Measurements from ENCODE around the gene OR2T3.
A peak's percentile ranks its signal among the peaks of the same experiment; 100 is the strongest.
"Not testable (repeated sequence)": the region's sequence is repeated elsewhere in the genome, so short reads cannot be mapped to it uniquely, and the experiment has no call there.

Gene OR2T3

GRCh38 chr1:248473051-248473450 lies at the start of gene OR2T3:
Gene OR2T3, plus strand, starts transcription at chr1:248473351. Its CDS starts 0 bp downstream, at chr1:248473351.
- not testable (repeated sequence) for DNase-seq (ENCODE audit: low read depth); H3K4me3 ChIP-seq (ENCODE audit: low read depth, low read length)

- not testable (repeated sequence) for DNase-seq (ENCODE audit: low read depth); H3K4me3 ChIP-seq (ENCODE audit: low read depth, low read length)
Measured at GRCh38 chr1:248427526-248428191, 45.5 kb upstream of the OR2T3 start.

GRCh38 chr1:248428192-248428533 lies 45.0 kb upstream of the OR2T3 start:
- H3K4me3 ChIP-seq (ENCODE audit: low read depth, low read length); DNase-seq (ENCODE audit: low read depth): not testable (repeated sequence)

- H3K4me3 ChIP-seq (ENCODE audit: low read depth, low read length); DNase-seq (ENCODE audit: low read depth): not testable (repeated sequence)
Measured at GRCh38 chr1:248431683-248432082, 41.5 kb upstream of the OR2T3 start.

GRCh38 chr1:248432201-248432600 lies 41.0 kb upstream of the OR2T3 start:
- H3K4me3 ChIP-seq (ENCODE audit: low read depth, low read length): not testable (repeated sequence)

GRCh38 chr1:248433811-248434415 lies 39.2 kb upstream of the OR2T3 start:
- DNase-seq (ENCODE audit: low read depth); H3K4me3 ChIP-seq (ENCODE audit: low read depth, low read length): not testable (repeated sequence)

More at GRCh38 chr1:248432201-248432600, 41.0 kb upstream of the OR2T3 start:
- not testable (repeated sequence) for DNase-seq (ENCODE audit: low read depth)

GRCh38 chr1:248434913-248435312 lies 38.2 kb upstream of the OR2T3 start:
- DNase-seq (ENCODE audit: low read depth): not testable (repeated sequence)

GRCh38 chr1:248436303-248436702 lies 36.8 kb upstream of the OR2T3 start:
- DNase-seq (ENCODE audit: low read depth); H3K4me3 ChIP-seq (ENCODE audit: low read depth, low read length): not testable (repeated sequence)

More at GRCh38 chr1:248434913-248435312, 38.2 kb upstream of the OR2T3 start:
- H3K4me3 ChIP-seq (ENCODE audit: low read depth, low read length): not testable (repeated sequence)

GRCh38 chr1:248438668-248439067 lies 34.5 kb upstream of the OR2T3 start:
- not testable (repeated sequence) for DNase-seq (ENCODE audit: low read depth); H3K4me3 ChIP-seq (ENCODE audit: low read depth, low read length)

GRCh38 chr1:248439283-248439682 lies 33.9 kb upstream of the OR2T3 start:
- not testable (repeated sequence) for H3K4me3 ChIP-seq (ENCODE audit: low read depth, low read length); DNase-seq (ENCODE audit: low read depth)

GRCh38 chr1:248442500-248443277 lies 30.5 kb upstream of the OR2T3 start:
- not testable (repeated sequence) for H3K4me3 ChIP-seq (ENCODE audit: low read depth, low read length); DNase-seq (ENCODE audit: low read depth)

GRCh38 chr1:248444603-248445002 lies 28.5 kb upstream of the OR2T3 start:
- H3K4me3 ChIP-seq (ENCODE audit: low read depth, low read length); DNase-seq (ENCODE audit: low read depth): not testable (repeated sequence)

GRCh38 chr1:248445399-248445798 lies 27.8 kb upstream of the OR2T3 start, which contains the start of gene OR2T2:
Gene OR2T2, plus strand, starts transcription at chr1:248445637. Its CDS starts 7,161 bp downstream, at chr1:248452798.
- DNase-seq (ENCODE audit: low read depth); H3K4me3 ChIP-seq (ENCODE audit: low read depth, low read length): not testable (repeated sequence)

GRCh38 chr1:248448409-248449074 lies 24.6 kb upstream of the OR2T3 start:
- DNase-seq (ENCODE audit: low read depth); H3K4me3 ChIP-seq (ENCODE audit: low read depth, low read length): not testable (repeated sequence)

- DNase-seq (ENCODE audit: low read depth): not testable (repeated sequence)
- H3K4me3 ChIP-seq (ENCODE audit: low read depth, low read length): peak overlapping the region; percentile 30; the same call in 1 of the 2 replicates
Measured at GRCh38 chr1:248449821-248450465, 23.2 kb upstream of the OR2T3 start.

- not testable (repeated sequence) for H3K4me3 ChIP-seq (ENCODE audit: low read depth, low read length); DNase-seq (ENCODE audit: low read depth)
Measured at GRCh38 chr1:248450466-248451145, 22.5 kb upstream of the OR2T3 start.

- not testable (repeated sequence) for H3K4me3 ChIP-seq (ENCODE audit: low read depth, low read length); DNase-seq (ENCODE audit: low read depth)
Measured at GRCh38 chr1:248453619-248454018, 19.5 kb upstream of the OR2T3 start.

GRCh38 chr1:248455045-248455444 lies 18.1 kb upstream of the OR2T3 start:
- not testable (repeated sequence) for H3K4me3 ChIP-seq (ENCODE audit: low read depth, low read length); DNase-seq (ENCODE audit: low read depth)

Data from GM12864 (cell line).